ENCODE measurements around the gene GRK5. TPM values are rescaled to one million over a fixed set of nuclear protein-coding genes. Genes with fewer than 3 reads are reported as not detected.

Gene GRK5
- total and polyA plus RNA-seq, 2 donors from 2014 or later = 7.3 to 18.7 TPM

- peak in 1 of 5 donors; percentile 42 for DNase-seq
- Histone ChIP-seq H3K4me3 (ENCODE audit: low read length in 3 of 3) (no peak overlapping the region), H3K9me3 (ENCODE audit: control insufficient read depth in 2 of 3, insufficient read depth in 1 of 3, low read length in 3 of 3) (no peaks in the 10 kb centered on the region), H3K4me1 (ENCODE audit: control insufficient read depth in 2 of 3, insufficient read depth in 2 of 3, low read depth in 1 of 3, low read length in 3 of 3) (peaks cover 0 to 15% (median 3%) of the 10 kb centered on the region in 3 donors), H3K9ac (ENCODE audit: low read length in 3 of 3) (no peak overlapping the region), H3K27ac (ENCODE audit: low read depth in 2 of 2, low read length in 2 of 2) (peak overlapping the region in 1 of 2 donors; percentile 2), H3K27me3 (ENCODE audit: control insufficient read depth, insufficient read depth, low read length) (no peaks in the 10 kb centered on the region), H3K36me3 (ENCODE audit: control insufficient read depth in 2 of 3, insufficient read depth in 3 of 3, low read length in 3 of 3) (no peaks in the 10 kb centered on the region)
- intact Hi-C loops (cut with DNase I) = no loop called here
- FAIRE-seq = no peak
- TF ChIP-seq CTCF (IDR thresholded peaks at IDR 0.05; ENCODE audit: borderline replicate concordance, extremely low read depth, insufficient read depth) = no peak
Measured at GRCh38 chr10:119289227-119289920, 82.0 kb downstream of the GRK5 start.

GRCh38 chr10:119290301-119291048, 83.1 kb downstream of the GRK5 start:
- intact Hi-C loops (cut with DNase I) = no loop called here
- no peak for TF ChIP-seq CTCF (IDR thresholded peaks at IDR 0.05; ENCODE audit: borderline replicate concordance, extremely low read depth, insufficient read depth)
- Histone ChIP-seq H3K9me3 (ENCODE audit: control insufficient read depth in 2 of 3, insufficient read depth in 1 of 3, low read length in 3 of 3) (no peaks in the 10 kb centered on the region), H3K4me3 (ENCODE audit: low read length in 3 of 3) (no peak overlapping the region), H3K4me1 (ENCODE audit: control insufficient read depth in 2 of 3, insufficient read depth in 2 of 3, low read depth in 1 of 3, low read length in 3 of 3) (peaks cover 0 to 15% (median 3%) of the 10 kb centered on the region in 3 donors), H3K9ac (ENCODE audit: low read length in 3 of 3) (no peak overlapping the region), H3K27ac (ENCODE audit: low read depth in 2 of 2, low read length in 2 of 2) (no peak overlapping the region), H3K27me3 (ENCODE audit: control insufficient read depth, insufficient read depth, low read length) (no peaks in the 10 kb centered on the region), H3K36me3 (ENCODE audit: control insufficient read depth in 2 of 3, insufficient read depth in 3 of 3, low read length in 3 of 3) (no peaks in the 10 kb centered on the region)
- FAIRE-seq (no peak), DNase-seq (no peak)

- TF ChIP-seq CTCF (IDR thresholded peaks at IDR 0.05; ENCODE audit: borderline replicate concordance, extremely low read depth, insufficient read depth) = no peak
- intact Hi-C loops (cut with DNase I) = no loop called here
- Histone ChIP-seq H3K27ac (ENCODE audit: low read depth in 2 of 2, low read length in 2 of 2) (no peak overlapping the region), H3K4me3 (ENCODE audit: low read length in 3 of 3) (no peak overlapping the region), H3K4me1 (ENCODE audit: control insufficient read depth in 2 of 3, insufficient read depth in 2 of 3, low read depth in 1 of 3, low read length in 3 of 3) (peaks cover 0 to 12% (median 0%) of the 10 kb centered on the region in 3 donors), H3K9me3 (ENCODE audit: control insufficient read depth in 2 of 3, insufficient read depth in 1 of 3, low read length in 3 of 3) (no peaks in the 10 kb centered on the region), H3K36me3 (ENCODE audit: control insufficient read depth in 2 of 3, insufficient read depth in 3 of 3, low read length in 3 of 3) (no peaks in the 10 kb centered on the region), H3K9ac (ENCODE audit: low read length in 3 of 3) (no peak overlapping the region), H3K27me3 (ENCODE audit: control insufficient read depth, insufficient read depth, low read length) (no peaks in the 10 kb centered on the region)
- no peak for FAIRE-seq
- no peak for DNase-seq
Measured at GRCh38 chr10:119291223-119291900, 84.0 kb downstream of the GRK5 start.
